ENCODE results near the gene TRMT61A.
"Not testable (repeated sequence)": the region's sequence is repeated elsewhere in the genome, so short reads cannot be mapped to it uniquely, and the experiment has no call there.

TRMT61A gene

DNA sequence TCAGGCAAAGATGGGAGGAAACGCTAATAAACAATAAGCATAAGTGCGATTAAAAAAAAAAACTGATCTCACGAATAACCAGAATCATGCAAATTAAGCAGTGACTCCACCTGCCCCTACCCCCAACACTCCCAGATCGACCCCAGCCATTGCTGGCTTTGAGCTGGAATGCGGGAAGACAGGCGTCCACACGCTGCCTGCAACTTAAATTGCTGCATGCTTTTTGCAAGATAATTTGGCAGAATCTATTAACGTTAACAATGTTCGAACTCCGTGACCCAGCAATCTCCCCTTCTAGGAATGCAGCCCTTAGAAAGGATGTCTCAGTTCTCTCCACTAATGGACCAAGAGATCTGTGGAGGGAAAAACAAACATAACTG, 5.4 kb upstream of the TRMT61A start:
- no peak for DNase-seq

GRCh38 chr14:103524002-103524935, 4.7 kb upstream of the TRMT61A start:
- no peak for DNase-seq

GRCh38 chr14:103525430-103526246, 3.4 kb upstream of the TRMT61A start:
- not testable (repeated sequence) for DNase-seq

GRCh38 chr14:103526247-103526913, 2.6 kb upstream of the TRMT61A start:
- DNase-seq: no peak

DNA sequence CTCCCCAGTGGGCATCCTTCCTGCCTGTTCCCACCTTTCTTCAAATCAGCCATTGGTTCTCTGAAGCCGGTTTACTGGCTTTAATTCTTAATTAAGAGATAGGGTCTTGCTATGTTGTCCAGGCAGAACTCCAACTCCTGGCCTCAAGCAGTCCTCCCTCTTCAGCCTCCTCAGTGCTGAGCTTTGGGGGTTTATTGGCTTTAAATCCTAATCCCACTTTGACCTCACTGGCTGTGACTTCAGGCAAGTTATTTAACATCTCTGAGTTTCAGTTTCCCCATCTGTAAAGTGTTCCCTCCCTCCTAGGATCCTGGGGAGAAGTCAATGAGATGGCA, 2.1 kb upstream of the TRMT61A start:
- no peak for DNase-seq

DNA sequence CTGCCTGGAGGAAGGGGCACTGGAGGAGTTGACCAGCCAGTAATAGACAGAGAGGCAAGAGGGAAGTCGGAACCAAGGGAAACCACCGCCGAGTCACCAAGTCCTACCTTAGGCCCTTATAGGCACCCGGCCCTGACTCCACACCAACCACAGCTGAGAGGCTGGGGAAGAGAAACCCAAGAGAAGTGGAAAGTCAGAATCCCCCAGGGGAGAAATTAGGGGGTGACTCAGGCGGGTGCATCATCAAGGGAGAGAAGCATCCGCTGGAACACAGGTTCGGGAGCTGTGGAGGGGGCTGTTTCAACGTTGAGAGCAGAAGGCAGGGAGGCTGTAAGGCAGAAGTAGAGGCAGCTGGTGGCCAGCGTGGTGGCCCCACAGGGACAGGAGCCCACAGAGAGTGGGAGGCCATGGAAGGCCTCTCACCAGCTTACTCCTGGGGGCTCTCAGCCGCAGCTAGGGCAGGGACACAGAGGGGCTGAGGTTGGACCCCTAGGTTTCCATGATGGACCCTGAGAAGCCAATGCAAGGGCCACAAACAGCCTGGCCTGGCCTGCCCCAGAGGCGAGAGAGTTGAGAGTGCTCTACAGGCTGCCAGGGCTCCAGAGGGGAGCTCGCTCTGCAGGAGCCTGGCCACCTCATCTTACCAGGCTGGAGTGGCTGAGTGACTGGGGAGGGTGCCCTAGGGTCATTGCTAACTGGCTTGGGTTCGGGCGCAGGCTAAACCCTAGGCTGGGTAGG, 1.4 kb upstream of the TRMT61A start:
- DNase-seq: peak; percentile 18

GRCh38 chr14:103528146-103528586, 830 bp upstream of the TRMT61A start:
- DNase-seq: no peak

DNA sequence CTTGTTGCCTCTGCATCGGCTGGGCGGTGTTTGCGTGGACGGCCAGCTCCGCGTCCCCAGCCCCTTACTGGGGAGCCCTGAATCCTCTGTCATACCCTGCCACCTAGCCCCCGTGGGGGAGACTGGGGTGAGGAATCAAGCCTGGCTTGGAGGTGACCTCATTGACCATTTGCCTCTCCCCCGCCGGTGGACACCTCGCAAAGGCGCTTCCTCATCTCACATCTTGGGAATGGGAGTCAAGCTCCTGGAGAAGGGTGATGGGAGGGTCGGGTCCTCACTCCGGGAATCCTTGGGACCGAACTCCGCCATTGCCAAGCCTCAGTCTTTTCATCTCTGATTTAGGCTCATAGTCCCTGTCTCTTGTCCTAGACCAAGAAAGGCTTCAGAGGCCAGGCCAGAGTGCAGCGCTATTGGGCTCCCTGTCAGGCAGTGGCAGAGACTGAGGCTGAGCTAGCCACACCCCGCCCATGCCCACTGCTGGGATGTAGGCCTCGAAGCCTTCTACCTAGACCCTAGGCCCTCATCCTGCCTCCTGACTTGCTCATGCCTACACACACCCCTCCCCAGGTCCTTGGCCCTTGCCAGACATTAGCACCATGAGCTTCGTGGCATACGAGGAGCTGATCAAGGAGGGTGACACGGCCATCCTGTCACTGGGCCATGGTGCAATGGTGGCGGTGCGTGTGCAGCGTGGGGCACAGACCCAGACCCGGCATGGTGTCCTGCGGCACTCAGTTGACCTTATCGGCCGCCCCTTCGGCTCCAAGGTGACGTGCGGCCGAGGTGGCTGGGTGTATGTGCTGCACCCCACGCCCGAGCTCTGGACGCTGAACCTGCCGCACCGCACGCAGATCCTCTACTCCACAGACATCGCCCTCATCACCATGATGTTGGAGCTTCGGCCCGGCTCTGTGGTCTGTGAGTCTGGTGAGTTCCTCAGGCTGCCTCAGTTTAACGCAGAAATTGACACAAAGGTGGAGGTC, 678 bp downstream of the TRMT61A start:
- no peak for DNase-seq

DNA sequence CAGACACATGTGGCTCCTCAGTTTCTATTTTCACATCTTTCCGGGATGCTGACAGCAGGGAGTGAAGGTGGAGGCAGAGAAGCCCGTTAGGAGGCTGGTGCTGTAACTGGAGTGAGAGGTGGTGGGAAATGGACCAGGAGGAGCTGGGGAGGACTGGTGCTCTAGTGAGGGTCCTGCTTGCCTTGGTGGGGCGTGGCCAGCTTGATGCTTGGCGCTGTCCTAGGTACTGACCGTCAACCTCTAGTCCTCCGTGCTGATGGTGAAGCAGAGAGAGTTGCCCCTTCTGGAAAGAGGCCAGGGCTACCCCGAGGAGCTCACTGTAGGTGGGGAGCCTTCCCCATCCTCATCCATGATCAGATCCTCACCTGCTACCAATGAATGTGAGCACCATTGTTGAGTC, 1.4 kb downstream of the TRMT61A start:
- DNase-seq: no peak

DNA sequence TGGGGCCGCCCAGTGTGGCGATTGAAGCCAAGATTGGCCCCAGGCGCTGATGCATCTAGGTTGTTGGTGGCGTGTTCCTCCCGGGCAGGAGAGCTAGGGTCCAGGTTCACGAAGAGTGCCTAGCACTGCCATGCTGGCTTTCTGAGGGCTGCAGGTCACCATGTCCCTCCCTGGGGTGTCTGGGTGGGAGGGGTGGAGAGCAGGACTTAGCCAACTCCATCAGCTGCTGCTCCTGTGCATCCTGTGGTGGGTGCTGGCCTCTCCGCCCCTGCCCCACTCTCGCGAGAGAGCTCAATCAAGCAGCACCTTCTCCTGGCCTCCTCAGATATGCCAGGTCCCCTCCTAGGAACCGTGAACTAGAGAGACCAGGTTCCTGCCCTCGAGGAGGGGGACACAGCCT, 1.8 kb downstream of the TRMT61A start:
- no peak for DNase-seq

GRCh38 chr14:103531421-103532215, 2.6 kb downstream of the TRMT61A start:
- DNase-seq: no peak

DNA sequence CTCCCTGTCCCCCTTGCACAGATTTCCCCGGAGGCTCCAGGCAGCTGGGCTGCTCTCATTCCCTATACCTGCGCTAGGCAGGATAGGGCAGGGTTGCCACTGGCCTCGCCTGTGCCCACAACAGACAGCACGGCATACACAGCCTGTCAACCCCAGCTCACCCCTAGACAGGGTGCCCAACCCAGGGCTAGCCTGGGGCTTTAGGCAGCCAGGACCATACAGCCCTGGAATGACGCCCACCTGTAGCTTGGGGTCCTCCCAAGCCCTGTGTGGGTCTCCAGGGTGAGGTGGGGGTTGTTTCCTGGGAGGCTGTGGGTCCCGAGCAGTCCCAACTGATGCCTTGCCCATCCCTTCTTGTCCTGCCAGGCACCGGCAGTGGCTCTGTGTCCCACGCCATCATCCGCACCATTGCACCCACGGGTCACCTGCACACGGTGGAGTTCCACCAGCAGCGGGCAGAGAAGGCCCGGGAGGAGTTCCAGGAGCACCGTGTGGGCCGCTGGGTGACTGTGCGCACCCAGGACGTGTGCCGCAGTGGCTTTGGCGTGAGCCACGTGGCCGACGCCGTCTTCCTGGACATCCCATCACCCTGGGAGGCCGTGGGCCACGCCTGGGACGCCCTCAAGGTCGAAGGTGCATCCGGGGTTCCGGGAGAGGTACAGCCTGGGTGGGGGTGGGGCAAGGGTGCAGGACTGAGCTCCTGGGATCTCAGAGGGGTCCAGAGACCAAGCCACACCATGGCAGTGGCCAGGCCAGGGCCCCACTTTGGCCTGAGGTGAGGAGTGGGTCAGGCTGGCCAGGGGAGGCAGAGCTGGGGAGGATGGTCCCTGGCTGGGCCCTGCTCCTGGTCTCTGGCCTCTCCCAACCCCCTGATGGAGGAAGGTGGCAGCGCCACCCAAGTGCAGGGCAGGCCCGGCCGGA, 3.5 kb downstream of the TRMT61A start:
- DNase-seq: no peak

GRCh38 chr14:103533137-103533998, 4.4 kb downstream of the TRMT61A start:
- no peak for DNase-seq

DNA sequence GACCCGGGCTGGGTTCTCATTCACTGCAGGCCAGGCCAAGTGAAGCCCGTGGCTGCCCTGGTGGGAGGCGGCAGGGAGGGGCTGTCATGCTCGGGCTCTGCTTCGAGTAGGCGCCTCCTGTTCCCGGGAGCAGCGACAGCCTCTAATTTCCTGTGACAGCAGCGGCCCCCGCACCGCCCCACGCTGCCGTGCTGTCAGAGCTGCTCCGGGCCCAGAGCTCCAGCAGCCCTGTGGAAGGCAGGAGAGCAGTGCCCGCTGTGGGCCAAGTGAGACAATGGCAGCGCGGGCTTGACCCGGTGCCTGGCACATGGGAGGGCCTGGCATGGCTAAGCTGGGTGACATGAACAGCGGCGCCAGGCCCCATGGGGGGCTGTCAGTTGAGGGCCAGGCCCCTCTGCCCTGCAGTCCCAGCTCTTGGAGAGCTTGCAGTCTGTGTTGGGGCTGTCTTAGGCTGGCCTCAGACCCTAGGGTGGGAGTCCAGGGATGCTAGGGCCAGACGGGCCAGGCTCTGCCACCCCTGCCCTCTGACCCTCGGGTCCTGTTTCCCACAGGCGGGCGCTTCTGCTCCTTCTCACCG, 5.1 kb downstream of the TRMT61A start:
- no peak for DNase-seq

DNA sequence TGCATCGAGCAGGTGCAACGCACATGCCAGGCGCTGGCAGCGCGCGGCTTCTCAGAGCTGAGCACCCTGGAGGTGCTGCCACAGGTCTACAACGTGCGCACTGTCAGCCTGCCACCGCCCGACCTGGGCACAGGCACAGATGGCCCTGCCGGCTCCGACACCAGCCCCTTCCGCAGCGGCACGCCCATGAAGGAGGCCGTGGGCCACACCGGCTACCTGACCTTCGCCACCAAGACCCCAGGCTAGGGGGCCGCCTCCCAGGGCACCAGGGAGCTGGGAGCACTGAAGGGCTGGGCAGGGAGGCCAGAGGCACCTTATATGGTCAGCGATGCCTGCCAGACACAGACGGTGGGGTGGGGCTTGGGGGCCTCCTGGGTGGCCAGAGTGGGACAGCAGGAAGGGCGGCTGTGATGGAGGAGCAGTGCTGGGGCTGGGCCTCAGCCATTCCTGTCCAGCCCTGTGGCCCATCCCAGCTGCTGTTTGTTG, 5.6 kb downstream of the TRMT61A start:
- no peak for DNase-seq

DNA sequence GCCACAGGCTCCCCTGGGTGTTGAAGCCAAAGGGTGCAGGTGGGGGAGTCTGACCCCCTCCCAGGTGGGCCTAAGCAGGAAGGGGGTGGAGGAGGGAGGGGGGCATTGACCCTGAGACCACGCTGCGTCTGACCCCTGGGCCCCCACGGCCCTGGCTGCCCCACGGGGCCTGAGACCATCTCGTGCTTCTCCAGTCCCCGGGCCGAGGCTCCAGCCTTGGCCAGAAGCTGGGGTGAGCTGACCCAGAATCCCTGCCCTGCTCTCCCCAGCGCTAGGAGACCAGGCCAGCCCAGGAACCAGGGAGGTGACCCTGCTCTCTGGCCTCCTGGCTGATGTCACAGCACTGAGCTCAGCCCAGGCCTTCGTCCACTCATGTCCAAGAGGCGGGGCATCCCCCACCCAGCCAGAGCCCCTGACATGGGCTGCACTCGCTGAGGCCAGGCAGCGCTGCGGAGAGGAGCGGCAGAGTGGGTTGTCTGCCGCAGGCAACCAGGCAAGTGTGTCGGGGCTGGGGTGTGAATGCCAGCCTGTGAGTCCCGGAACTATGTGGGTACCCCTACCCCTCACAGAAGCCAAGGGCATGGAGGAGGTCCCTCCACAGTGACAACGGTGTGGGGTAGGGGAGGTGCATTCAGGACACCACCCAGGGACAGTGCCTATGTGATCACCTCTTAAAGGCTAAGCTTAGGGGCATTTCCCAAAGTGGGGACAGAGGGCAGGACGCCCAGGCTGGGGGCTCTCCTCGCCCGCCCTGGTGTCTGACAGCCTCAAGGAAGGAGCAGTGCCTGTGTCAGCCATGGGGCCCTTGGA, 6.3 kb downstream of the TRMT61A start:
- no peak for DNase-seq

Data from activated naive CD4-positive, alpha-beta T cell treated with anti-CD3 and anti-CD28 coated beads, Interleukin-2, amount 50 U/mL, for 16 hours (primary cell).